Progenitor cell of endocrine pancreas (in vitro differentiated cells): ENCODE results near the gene CHST15. TPM values are rescaled to one million over a fixed set of nuclear protein-coding genes. Genes with fewer than 3 reads are reported as not detected.
A peak's percentile ranks its signal among the peaks of the same experiment; 100 is the strongest.

Experiments used
- DNase-seq: peaks from one replicate; pipeline ENCODE4 v3.0.0; 2021; ENCODE audit warnings: low spot score; ENCODE audit not compliant: unreplicated experiment
- H3K27ac Mint-ChIP-seq: 2 replicates; pipeline ENCODE4 v1.8.0; 2021; ENCODE audit warnings: mild to moderate bottlenecking, moderate library complexity, mixed read lengths
- H3K27me3 Mint-ChIP-seq: 2 replicates; pipeline ENCODE4 v1.8.0; 2021; ENCODE audit warnings: mixed read lengths
- H3K36me3 Mint-ChIP-seq: 2 replicates; pipeline ENCODE4 v1.8.0; 2022; ENCODE audit warnings: mixed read lengths; ENCODE audit not compliant: insufficient read depth
- H3K4me1 Mint-ChIP-seq: 2 replicates; pipeline ENCODE4 v1.8.0; 2021; ENCODE audit warnings: low read depth, mixed read lengths
- H3K4me3 Mint-ChIP-seq: 2 replicates; pipeline ENCODE4 v1.8.0; 2021; ENCODE audit warnings: low read depth, mild to moderate bottlenecking, moderate library complexity, mixed read lengths
- H3K9me3 Mint-ChIP-seq: 2 replicates; pipeline ENCODE4 v1.8.0; 2021; ENCODE audit warnings: low read depth, mixed read lengths
- total RNA-seq: library from RNA; stranded (reverse); gene quantifications from 2 replicates; pipeline ENCODE4 v1.2.1, GENCODE V29; 2021
- TF ChIP-seq, protein P1 (sequence below): fragments of 200-600 bp; sonication (generic); IDR thresholded peaks from one replicate; pipeline ENCODE4 v1.5.0; 2021; ENCODE audit warnings: antibody characterized with exemption, mild to moderate bottlenecking; ENCODE audit not compliant: unreplicated experiment

CHST15 gene
- total RNA-seq, 1 donor from 2014 or later: 7.9 TPM

DNA sequence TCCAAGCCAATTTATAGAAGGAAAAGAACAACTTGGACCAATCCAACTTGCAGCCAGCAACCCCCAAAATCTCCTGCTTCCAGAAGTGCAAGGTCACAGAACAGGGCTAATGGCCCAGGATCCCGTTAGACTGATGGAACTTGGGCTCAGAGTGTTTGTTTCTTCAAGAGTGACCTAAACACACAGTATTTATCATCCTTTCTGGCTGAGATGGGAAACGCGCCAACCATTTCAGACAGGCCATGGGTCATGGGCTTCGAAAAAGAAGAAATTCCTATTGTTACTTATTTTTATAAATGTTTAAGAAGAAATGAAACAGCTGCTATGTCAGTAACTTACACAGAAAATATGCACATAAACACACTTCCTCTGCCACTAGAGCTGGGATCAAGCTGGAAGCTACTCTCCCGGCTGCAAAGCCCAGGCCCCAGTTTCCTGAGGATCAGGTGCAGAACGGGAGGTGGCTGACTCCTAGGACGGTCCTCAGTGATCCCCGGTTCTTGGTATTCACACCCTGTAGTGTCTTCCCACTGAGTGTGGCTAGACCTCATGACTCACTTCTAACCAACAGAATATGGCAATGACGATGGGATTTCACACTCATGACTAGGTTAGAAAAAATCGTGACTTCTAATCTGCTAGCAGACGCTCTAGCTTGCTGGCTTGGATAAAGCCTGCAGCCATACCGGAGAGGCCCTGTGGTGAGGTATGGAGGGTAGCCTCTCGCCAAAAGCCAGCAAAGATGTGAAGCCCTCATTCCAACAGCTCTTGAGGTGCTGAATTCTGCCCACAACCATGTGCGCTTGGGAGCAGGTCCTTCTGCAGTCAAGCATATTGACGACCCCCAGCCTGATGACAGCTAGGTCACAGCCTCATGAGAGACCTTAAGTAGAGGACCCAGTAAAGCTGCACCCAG lies 60.2 kb downstream of the CHST15 start:
- H3K27me3 Mint-ChIP-seq: no peaks in the 10 kb centered on the region
- H3K27ac Mint-ChIP-seq: no peak overlapping the region
- DNase-seq: no peak
- TF ChIP-seq, protein P1, sequence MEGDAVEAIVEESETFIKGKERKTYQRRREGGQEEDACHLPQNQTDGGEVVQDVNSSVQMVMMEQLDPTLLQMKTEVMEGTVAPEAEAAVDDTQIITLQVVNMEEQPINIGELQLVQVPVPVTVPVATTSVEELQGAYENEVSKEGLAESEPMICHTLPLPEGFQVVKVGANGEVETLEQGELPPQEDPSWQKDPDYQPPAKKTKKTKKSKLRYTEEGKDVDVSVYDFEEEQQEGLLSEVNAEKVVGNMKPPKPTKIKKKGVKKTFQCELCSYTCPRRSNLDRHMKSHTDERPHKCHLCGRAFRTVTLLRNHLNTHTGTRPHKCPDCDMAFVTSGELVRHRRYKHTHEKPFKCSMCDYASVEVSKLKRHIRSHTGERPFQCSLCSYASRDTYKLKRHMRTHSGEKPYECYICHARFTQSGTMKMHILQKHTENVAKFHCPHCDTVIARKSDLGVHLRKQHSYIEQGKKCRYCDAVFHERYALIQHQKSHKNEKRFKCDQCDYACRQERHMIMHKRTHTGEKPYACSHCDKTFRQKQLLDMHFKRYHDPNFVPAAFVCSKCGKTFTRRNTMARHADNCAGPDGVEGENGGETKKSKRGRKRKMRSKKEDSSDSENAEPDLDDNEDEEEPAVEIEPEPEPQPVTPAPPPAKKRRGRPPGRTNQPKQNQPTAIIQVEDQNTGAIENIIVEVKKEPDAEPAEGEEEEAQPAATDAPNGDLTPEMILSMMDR: no peak
- H3K36me3 Mint-ChIP-seq: no peaks in the 10 kb centered on the region
- no peaks in the 10 kb centered on the region for H3K9me3 Mint-ChIP-seq
- peaks cover 20% of the 10 kb centered on the region for H3K4me1 Mint-ChIP-seq
- no peak overlapping the region for H3K4me3 Mint-ChIP-seq

DNA sequence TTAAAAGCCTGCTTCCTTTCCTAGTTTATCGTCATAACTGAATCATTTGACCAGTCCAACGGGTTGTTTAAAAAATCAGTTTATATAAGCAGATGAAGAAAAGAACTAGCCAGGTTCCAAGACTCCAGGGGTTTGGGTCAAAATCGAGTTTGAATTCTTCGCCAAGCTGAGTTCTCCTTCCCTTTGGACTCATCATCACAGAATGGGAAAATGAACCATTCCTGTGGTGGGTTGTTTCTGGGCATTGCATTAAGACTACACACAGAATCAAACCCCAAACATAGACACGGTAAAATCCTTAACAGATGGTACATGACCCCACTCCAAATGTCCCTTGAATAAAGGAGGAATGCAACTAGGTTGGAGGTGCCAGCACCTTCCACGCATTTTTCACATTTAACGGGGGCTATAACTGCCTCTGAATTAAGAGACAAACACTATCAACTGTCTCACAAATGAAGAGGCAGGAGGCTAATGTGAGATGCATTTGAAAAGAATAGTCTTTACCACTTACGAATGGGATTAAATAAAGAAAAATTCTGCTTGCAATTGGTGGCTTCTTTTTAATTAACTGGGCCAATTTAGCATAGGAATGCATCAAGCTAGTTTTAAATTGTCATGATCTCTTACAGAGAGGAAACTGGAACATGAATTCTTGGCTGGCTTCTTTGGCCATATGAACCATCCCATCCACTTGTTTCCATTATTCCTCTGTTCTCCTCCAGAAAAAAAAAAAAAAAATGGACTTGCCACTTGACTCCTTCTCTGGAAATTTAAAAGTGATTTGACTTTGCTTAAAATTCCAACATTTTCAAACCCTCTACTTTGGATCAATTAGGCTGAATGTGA lies 61.1 kb downstream of the CHST15 start:
- Mint-ChIP-seq H3K36me3 (no peaks in the 10 kb centered on the region), H3K27ac (no peak overlapping the region), H3K4me3 (no peak overlapping the region), H3K27me3 (no peaks in the 10 kb centered on the region), H3K9me3 (no peaks in the 10 kb centered on the region), H3K4me1 (peaks cover 20% of the 10 kb centered on the region)
- no peak for DNase-seq
- TF ChIP-seq, protein P1: no peak

DNA sequence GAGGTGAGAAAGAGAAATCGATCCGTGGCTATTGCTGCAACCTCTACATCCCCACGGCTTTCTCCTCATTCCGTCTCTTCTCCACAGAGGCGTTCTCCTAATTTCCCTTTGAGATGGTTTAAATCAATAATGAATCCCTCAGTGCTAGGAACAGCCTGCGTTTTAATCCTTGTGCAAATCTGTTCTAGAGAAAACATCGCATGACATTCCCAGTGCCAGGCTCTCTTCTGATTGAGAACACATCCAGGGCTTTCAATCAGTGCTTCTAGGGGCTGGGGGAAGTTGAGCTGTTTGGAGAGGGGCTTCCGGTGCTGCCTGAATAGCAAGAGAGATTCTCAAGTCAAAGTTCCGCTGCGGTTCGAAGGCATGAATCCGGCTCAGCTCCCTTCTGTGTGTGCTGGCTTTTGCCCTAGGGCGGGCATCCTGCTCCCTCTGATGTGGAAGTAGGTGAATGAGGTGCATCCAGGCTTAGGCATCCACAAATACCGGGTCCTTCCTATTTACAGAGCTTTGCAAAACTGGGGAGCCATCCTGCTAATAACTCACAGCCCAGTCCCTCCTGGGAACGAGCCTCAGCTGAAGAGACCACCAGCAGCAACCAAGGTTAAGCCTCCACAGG lies 62.8 kb downstream of the CHST15 start:
- Mint-ChIP-seq H3K4me3 (no peak overlapping the region), H3K4me1 (peaks cover 11% of the 10 kb centered on the region), H3K27me3 (peaks cover 4% of the 10 kb centered on the region), H3K27ac (no peak overlapping the region), H3K36me3 (no peaks in the 10 kb centered on the region), H3K9me3 (no peaks in the 10 kb centered on the region)
- DNase-seq: no peak
- TF ChIP-seq, protein P1: no peak

DNA sequence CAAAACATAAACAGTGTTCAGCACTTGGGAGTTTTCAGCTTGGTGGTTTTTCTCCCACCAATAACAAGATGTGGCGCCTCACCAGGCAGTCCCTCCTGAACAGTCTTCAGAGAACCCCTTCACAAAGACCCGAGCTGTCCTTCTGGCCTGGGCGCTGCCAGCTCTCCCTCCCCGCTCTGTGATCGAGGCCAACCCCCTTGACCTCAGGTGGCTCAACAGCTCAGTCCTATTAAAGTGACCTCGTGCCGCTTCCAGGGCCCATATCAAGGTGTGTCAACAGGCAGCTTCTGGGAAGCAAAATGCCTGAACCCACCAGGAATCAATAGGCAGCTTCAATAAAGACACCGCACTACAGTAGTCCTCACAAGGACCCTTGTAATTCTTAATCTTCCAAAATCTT lies 63.3 kb downstream of the CHST15 start:
- Mint-ChIP-seq H3K27ac (peak overlapping the region; percentile 53), H3K4me1 (peaks cover 9% of the 10 kb centered on the region), H3K4me3 (no peak overlapping the region), H3K27me3 (peaks cover 4% of the 10 kb centered on the region), H3K9me3 (no peaks in the 10 kb centered on the region), H3K36me3 (no peaks in the 10 kb centered on the region)
- TF ChIP-seq, protein P1: no peak
- no peak for DNase-seq

DNA sequence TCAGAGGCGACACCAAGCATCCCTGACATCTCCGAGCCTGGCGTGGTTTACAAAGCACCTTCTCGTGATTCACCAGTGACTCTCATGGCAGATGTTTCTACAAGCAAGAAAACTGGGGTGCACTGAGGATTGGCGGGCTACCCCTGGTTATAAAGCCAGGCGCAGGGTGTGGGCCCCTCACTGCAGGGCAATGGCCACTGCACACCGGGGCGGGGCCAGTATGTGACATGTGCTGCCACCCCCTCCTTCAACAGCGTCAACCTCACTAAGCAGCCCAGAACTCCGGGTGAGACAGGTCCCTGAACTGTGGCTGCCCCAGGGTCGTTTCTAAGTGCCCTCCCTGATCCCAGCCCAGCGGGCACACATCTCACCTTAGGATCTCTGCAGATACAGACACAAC lies 63.8 kb downstream of the CHST15 start:
- peak overlapping the region; percentile 53 for H3K27ac Mint-ChIP-seq
- no peak for DNase-seq
- H3K9me3 Mint-ChIP-seq: no peaks in the 10 kb centered on the region
- H3K4me1 Mint-ChIP-seq: peaks cover 9% of the 10 kb centered on the region
- H3K36me3 Mint-ChIP-seq: no peaks in the 10 kb centered on the region
- H3K4me3 Mint-ChIP-seq: no peak overlapping the region
- H3K27me3 Mint-ChIP-seq: peaks cover 4% of the 10 kb centered on the region
- TF ChIP-seq, protein P1: no peak
